K562 (cell line): ENCODE results near the gene CRCP. TPM values are rescaled to one million over a fixed set of nuclear protein-coding genes. Genes with fewer than 3 reads are reported as not detected.
A peak's percentile ranks its signal among the peaks of the same experiment; 100 is the strongest.

Experiments
- AFF4 ChIP-seq: sonication (generic); formaldehyde crosslinking; IDR thresholded peaks from 2 replicates; pipeline ENCODE4 v1.8.0; 2023; ENCODE audit warnings: mild to moderate bottlenecking, missing genetic modification reagents
- CBFA2T3 ChIP-seq: fragments of 450-650 bp; IDR thresholded peaks from 2 replicates; pipeline ENCODE4 v1.6.1; 2017
- FOXK1 ChIP-seq: sonication (generic); formaldehyde crosslinking; IDR thresholded peaks from 2 replicates; pipeline ENCODE4 v1.8.0; 2022; ENCODE audit warnings: missing genetic modification reagents, mild to moderate bottlenecking, borderline replicate concordance
- GMEB1 ChIP-seq: fragments of 250-450 bp; sonication (Bioruptor Pico); IDR thresholded peaks from 2 replicates; pipeline ENCODE4 v1.4.0; 2020; ENCODE audit warnings: mild to moderate bottlenecking
- MCM5 ChIP-seq: fragments of 450-650 bp; IDR thresholded peaks from 2 replicates; pipeline ENCODE4 v1.6.1; 2016; ENCODE audit warnings: low read depth
- NR1H2 ChIP-seq: sonication (generic); formaldehyde crosslinking; IDR thresholded peaks from 2 replicates; pipeline ENCODE4 v1.4.0; 2020; ENCODE audit warnings: mild to moderate bottlenecking, missing genetic modification reagents
- PCBP1 ChIP-seq: fragments of 200-400 bp; formaldehyde crosslinking; IDR thresholded peaks from 2 replicates; pipeline ENCODE4 v1.6.1; 2018; ENCODE audit warnings: mild to moderate bottlenecking, low read depth, low read length; ENCODE audit not compliant: poor library complexity, severe bottlenecking
- PTRF ChIP-seq: fragments of 450-650 bp; IDR thresholded peaks from 2 replicates; pipeline ENCODE4 v1.6.1; 2016; ENCODE audit warnings: mild to moderate bottlenecking, missing genetic modification characterization, missing compliant biosample characterization
- RB1 ChIP-seq: fragments of 450-650 bp; IDR thresholded peaks from 2 replicates; pipeline ENCODE4 v1.6.1; 2017; ENCODE audit warnings: low read depth, mild to moderate bottlenecking
- SMARCC2 ChIP-seq: fragments of 450-650 bp; IDR thresholded peaks from 2 replicates; pipeline ENCODE4 v1.6.1; 2017; ENCODE audit warnings: antibody characterized with exemption, moderate library complexity, mild to moderate bottlenecking, low read depth
- SP1 ChIP-seq: sonication (generic); formaldehyde crosslinking; IDR thresholded peaks from 2 replicates; pipeline ENCODE4 v1.8.1; 2022; ENCODE audit warnings: mild to moderate bottlenecking, missing genetic modification reagents
- TAF1 ChIP-seq: IDR thresholded peaks from 2 replicates; pipeline ENCODE4 v1.6.1; 2011; ENCODE audit warnings: mild to moderate bottlenecking, low read length, moderate library complexity; ENCODE audit not compliant: insufficient read depth, control insufficient read depth, severe bottlenecking; ENCODE audit errors: extremely low read depth
- TAF9B ChIP-seq: fragments of 450-650 bp; IDR thresholded peaks from 2 replicates; pipeline ENCODE4 v1.6.1; 2018; ENCODE audit warnings: mild to moderate bottlenecking; ENCODE audit not compliant: partially characterized antibody
- WHSC1 ChIP-seq: IDR thresholded peaks from one replicate; pipeline ENCODE4 v1.6.1; 2012; ENCODE audit warnings: low read length, control low read depth, inconsistent platforms
- ZNF224 ChIP-seq: sonication (generic); formaldehyde crosslinking; IDR thresholded peaks from 2 replicates; pipeline ENCODE4 v1.8.0; 2022; ENCODE audit warnings: mild to moderate bottlenecking, missing genetic modification reagents
- ZNF274 ChIP-seq: IDR thresholded peaks from 2 replicates; pipeline ENCODE4 v1.6.1; 2011; ENCODE audit warnings: low read depth, mild to moderate bottlenecking, low read length, moderate library complexity, borderline replicate concordance
- ZNF511 ChIP-seq: sonication (generic); formaldehyde crosslinking; IDR thresholded peaks from 2 replicates; pipeline ENCODE4 v1.8.0; 2022; ENCODE audit warnings: mild to moderate bottlenecking, missing genetic modification reagents
- polyA plus RNA-seq, 8 experiments: library from polyadenylated mRNA; depleted of rRNA in 4 of 8; stranded (reverse) in 5 of 8; unstranded in 3 of 8; fragments of >200 nt; fragmentation: Nextera tagmentation in 2 of 8; fragmentation: Illumina TruSeq in 1 of 8; extraction: Ambion mirVana in 2 of 8; extraction: Trizol in 1 of 8; gene quantifications; 2 replicates each; pipeline versions ENCODE4 v1.2.1 to v1.2.3, GENCODE V29; 2011 to 2014; ENCODE audit warnings: inconsistent platforms in 1 of 8, missing spikeins in 1 of 8
- total RNA-seq, 7 experiments: library from RNA; depleted of rRNA in 6 of 7; stranded (reverse); fragments of >200 nt in 6 of 7; fragmentation: Illumina TruSeq in 2 of 7; extraction: Trizol in 2 of 7; gene quantifications; 2 replicates each; pipeline versions ENCODE4 v1.2.1 to v1.2.3, GENCODE V29; 2011 to 2021; ENCODE audit warnings: low replicate concordance in 1 of 7

Gene CRCP
- total and polyA plus RNA-seq, 9 of the 15 experiments (the other 6 are each of a cell fraction or from before 2014, with no cell fraction given) = 22.1 to 58.3 (median 43.4) TPM

GRCh38 chr7:66075590-66076461 lies 38.8 kb upstream of the CRCP start, which contains the start of gene ASL (continued):
- TF ChIP-seq AFF4 (CRISPR knock-in tag) (peak; percentile 63; the same call in 1 of the 2 replicates), CBFA2T3 (peak; percentile 40; the same call in 1 of the 2 replicates), SP1 (CRISPR knock-in tag) (peak; percentile 95), WHSC1 (no peak), TAF1 (peak; percentile 94), MCM5 (no peak), RB1 (peak; percentile 96), SMARCC2 (no peak), PCBP1 (peak; percentile 87), FOXK1 (CRISPR knock-in tag) (no peak), TAF9B (peak; percentile 80), ZNF274 (no peak), PTRF (no peak), ZNF511 (CRISPR knock-in tag) (peak; percentile 86), NR1H2 (no peak), GMEB1 (CRISPR knock-in tag) (peak; percentile 85), ZNF224 (CRISPR knock-in tag) (no peak)
